GM19468 (cell line): ENCODE results near the gene FIZ1.

Experiments used
- ATAC-seq: cut with Tn5 transposase; IDR thresholded peaks from one replicate; pipeline ENCODE4 v1.9.1; 2021; ENCODE audit warnings: mild to moderate bottlenecking, moderate library complexity, moderate number of reproducible peaks; ENCODE audit not compliant: unreplicated experiment; ENCODE audit errors: extremely low read depth

The FIZ1 gene

GRCh38 chr19:55636723-55637122 lies 37.4 kb upstream of the FIZ1 start:
- ATAC-seq, result no peak

DNA sequence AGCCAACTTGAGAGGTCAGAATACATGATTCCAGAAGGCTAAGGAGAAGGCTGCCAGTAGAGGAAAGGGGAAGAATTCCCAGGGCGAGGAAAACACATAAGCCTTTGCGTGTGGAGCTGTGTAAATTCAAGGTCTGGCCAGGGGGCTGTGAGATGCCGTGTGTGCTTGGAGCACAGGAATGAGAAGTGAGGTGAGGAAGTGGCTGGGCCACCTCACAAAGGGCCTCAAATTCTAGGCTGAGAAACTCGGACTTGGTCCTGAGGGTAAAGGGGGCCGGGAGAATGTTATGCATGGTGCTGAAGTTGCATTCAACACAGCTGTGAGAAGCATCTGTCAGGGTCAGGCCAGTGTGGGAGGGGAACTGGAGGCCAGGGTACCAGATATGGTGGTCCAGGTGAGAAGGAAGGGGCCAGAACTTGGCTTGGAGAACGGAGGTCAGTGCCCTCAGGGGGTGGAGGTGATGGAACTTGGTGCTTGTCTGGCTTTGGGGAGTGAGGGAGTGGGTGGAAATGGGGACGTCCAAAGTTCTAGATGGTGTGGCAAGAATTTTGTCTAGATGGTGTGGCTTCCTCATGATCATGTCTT lies 36.6 kb upstream of the FIZ1 start:
- no peak for ATAC-seq

- ATAC-seq, result no peak
Observed at GRCh38 chr19:55635334-55635717, 36.0 kb upstream of the FIZ1 start.

DNA sequence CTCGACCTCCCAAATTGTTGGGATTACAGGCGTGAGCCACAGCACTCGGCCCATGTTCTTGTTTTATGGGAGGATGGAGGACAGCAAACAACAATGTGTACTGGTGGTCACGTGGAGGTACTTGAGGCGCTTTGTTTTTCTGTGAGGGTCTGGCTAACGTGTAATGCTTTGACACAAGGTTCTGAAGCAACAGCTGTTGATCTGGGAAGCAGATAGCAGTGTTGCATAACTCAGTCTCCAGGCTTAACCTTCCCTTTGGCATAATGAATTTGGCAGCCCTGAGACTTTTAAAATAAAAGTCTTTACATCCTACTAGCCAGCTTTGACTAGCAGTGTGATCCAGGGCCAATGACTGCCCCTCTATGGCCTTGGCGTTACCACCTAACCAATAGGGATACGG lies 34.5 kb upstream of the FIZ1 start:
- no peak for ATAC-seq

DNA sequence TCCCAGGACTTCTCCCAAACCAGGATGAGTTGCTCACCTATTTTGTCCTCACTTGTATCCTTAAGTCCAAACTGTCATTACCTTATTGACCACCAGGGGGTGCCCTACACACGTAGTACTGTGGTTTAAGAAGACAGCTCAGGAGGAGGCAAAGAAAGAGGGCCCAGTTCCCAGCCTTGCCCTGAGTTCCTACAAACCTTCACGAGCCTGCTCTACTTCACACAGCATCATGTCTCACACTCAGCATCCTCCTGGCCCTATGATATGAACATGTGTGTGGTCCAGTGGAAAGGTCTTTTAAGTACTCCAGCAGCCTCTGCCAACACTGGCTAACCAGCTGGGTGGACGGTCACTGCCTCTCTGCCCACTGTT lies 33.1 kb upstream of the FIZ1 start:
- ATAC-seq, result no peak

DNA sequence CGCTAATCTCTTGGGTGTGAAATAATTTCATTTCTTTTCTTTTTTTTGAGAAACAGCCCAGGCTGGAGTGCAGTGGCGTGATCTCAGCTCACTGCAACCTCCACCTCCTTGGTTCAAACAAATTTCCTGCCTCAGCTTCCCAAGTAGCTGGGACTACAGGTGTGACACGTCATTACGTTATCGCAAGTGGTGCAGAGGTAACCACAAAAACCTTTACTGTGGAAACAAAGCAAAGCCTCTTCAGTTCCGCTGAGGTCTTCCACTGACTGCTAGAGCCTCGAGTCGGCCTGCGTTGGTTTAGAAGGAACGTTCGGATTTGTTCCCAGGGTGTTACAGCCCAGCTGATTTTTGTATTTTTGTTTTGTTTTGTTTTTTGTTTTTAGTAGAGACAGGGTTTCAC lies 27.0 kb upstream of the FIZ1 start:
- ATAC-seq, result no peak

GRCh38 chr19:55625004-55625326 lies 25.6 kb upstream of the FIZ1 start:
- no peak for ATAC-seq

- no peak for ATAC-seq
Observed at GRCh38 chr19:55624109-55625003, 25.0 kb upstream of the FIZ1 start, which contains the start of gene ZNF784. Gene ZNF784 (minus strand): TSS chr19:55624566. CDS start chr19:55624561, 5 bp downstream.

DNA sequence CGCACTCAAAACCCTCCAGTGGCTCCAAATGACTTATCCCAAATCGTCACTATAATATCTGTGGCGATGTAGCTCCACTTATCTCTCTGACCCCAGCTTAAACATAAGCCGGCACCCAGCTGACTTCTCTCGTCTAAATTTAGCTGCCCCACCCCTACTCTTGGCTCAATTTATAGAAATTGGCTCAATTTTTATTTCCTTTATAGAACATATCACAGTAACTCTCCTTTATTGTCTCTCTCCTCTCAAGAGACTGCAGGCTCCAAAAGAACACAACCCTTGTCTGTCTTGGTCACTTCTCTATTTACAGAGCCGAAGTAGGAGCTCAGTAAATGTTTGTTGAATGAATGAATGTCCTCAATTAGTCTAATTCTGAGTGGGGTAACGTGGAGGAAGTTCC lies 24.2 kb upstream of the FIZ1 start:
- no peak for ATAC-seq

DNA sequence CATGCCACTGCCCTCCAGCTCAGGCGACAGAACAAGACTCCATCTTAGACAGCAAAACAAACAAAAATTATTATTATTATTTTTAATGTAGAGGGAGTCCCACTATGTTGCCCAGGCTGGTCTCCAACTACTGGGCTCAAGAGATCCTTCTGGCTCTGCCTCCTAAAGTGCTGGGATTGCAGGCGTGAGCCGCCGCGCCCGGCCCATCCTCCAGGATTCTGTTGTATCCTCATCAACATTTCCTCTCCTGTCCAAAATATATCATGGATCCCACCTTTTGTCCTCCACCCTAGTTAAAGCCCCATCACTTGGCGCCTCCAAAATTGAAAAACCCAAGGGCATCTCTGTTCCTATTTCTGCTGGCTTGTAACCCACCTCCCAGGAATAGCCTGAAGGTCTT lies 23.8 kb upstream of the FIZ1 start:
- no peak for ATAC-seq

GRCh38 chr19:55622242-55622969 lies 23.1 kb upstream of the FIZ1 start:
- no peak for ATAC-seq

DNA sequence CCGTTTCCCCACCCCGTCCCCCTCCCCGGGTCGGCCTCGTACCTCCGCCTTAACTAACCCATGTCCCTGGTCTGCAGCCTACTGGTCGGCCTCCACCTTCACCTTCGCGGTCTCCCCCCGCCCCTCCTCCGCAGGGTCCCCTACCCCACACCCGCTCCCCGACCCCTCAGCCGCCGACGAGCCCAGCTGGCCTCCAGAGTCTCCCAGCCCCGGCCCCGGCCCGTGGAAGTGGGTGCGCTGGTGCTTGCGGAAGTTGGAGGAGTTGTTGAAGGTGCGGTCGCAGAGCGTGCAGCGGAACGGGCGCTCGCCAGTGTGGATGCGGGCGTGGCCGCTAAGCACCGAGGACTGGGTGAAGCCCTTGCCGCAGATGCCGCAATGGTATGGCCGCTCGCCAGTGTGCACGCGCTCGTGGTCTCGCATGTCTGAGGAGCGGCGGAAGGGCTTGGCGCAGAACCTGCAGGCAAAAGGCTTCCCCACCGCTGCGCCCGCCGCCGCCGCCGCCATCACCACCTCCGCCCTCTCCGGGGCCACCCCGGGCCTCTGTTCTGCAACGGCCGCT lies 22.4 kb upstream of the FIZ1 start:
- ATAC-seq, result no peak

DNA sequence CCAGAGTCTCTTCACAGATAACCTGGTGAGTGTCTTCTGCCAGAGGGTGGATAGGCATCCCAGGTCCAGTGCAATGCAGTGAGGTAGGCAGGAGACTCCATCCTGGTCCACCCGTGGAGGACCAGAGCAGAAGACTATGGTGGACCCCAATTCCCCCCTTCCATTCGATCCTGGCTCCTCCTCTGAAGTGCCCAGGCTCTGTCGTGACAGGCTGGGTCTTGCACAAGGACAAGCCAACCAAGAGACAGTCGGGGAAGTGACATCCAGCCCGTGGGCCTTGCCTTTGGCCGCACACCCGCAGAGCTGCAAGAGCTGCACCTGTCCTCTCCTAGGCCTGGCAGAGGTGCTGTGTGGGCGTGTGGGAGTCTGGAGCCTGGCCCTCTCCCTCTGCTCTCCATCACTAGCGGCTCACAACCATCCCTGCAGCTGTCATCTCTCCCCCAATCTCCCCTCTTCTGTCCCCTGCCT lies 21.9 kb upstream of the FIZ1 start:
- ATAC-seq, result no peak

DNA sequence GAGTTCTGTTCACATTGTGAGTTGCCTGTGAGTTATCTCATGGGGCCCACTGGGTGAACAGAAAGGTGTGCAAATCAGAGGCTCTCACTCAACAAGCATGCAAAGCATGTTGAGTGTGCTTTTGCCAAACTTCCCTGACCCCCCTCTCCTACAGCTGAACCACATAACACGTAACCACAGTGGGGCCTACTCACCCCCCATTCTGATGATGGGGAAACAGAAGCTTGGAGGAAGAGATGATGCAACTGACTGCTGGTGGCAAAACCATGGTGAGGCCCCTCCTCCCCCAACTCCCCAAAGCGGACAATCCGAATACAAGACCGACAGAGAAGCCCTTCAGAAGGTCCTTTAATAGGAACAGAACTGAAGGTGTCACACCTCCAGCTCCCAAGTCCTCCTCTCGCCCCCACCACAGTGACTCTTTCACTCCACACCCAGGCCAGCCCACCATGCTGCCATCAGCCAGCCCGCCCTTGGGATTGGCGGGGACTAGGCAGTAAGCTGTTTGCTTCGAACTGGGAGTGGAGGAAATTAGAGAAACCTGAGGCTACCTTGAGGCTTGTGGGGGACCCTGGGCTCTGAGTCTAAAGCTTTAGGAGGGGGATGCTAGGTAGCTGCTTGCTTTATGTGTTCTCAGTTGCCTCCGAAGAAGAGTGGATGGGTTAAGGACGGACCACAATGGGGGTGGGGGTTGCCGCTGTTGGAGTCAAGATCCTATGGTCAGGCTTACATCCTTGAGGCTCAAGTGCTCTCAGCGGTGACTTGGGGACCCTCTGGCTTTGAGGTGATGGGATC lies 21.3 kb upstream of the FIZ1 start:
- no peak for ATAC-seq

DNA sequence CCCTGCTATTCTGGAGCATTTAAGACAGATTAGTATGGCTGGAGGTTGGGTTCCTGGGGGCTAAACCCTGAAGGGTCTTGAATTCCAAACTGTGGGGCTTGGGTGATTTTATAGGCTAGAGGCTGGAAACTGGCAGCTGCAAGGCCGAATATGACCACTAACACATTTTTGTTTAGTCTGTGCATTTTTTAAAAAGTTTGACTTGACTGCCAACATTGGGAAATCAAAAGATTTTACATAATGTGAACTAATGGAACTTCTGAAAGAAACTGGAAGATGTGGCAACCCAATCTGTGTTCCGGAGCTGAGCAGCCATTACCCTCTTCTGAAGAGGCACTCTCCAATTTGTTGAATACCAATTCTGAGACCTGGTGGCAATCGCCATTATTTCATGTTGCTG lies 20.0 kb upstream of the FIZ1 start:
- ATAC-seq, result no peak

DNA sequence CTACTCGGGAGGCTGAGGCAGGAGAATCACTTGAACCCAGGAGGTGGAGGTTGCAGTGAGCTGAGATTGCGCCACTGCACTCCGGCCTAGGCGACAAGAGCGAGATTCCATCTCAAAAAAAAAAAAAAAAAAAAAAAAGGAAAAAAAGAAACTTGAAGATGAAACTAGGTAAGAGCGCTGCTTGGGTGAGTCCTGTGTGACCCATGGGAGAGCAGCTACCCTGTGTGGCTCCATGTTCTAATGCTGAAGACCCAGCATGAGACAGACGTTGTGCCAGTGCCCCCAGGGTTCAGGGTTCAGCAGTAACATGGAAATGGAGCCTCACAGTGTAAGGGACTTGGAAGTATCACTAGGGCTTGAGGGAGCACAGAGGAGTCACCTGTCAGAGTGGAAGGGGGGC lies 19.1 kb upstream of the FIZ1 start:
- ATAC-seq, result no peak

DNA sequence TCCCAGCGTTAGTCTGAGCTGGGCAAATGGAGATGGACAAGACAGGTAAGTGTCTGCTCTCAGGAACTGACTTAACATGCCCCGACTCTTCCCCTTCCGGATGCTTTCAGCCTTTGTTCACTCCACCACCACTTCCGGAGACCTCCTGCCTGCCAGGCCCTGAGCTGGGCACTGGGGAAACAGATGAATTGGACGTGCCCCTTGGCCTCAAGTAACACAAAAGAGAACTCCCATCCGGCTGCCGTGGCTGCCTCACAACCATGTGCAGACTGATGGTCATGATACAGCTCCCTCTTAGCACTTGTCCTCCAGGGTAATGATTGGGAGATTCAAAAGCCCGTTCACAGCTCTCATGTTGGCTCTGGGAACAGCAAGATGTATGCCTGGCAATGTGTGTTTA lies 18.1 kb upstream of the FIZ1 start:
- no peak for ATAC-seq

DNA sequence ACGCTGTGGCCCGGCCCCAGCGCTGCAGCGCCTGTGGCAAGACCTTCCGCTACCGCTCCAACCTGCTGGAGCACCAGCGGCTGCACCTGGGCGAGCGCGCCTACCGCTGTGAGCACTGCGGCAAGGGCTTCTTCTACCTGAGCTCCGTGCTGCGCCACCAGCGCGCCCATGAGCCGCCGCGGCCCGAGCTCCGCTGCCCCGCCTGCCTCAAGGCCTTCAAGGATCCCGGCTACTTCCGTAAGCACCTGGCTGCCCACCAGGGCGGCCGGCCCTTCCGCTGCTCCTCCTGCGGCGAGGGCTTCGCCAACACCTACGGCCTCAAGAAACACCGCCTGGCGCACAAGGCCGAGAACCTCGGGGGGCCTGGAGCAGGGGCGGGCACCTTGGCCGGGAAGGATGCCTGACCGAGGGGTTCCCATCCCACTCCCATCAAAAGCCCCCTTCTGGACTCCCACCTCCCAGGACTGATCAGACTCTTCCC lies 17.1 kb upstream of the FIZ1 start:
- ATAC-seq, result no peak

- ATAC-seq, result no peak
Observed at GRCh38 chr19:55615543-55616394, 16.5 kb upstream of the FIZ1 start.
